LNCAP (cell line): ENCODE measurements around the gene CFAP77.
A peak's percentile ranks its signal among the peaks of the same experiment; 100 is the strongest.

ENCODE experiments used
- CTCF ChIP-seq: fragments of 450-650 bp; IDR thresholded peaks from 2 replicates; pipeline ENCODE4 v1.5.1; 2017; ENCODE audit warnings: mild to moderate bottlenecking

Gene CFAP77

GRCh38 chr9:132412089-132412488, 2.1 kb downstream of the CFAP77 start:
- peak; percentile 59 for TF ChIP-seq CTCF

GRCh38 chr9:132413926-132414325, 3.9 kb downstream of the CFAP77 start:
- TF ChIP-seq CTCF = no peak

GRCh38 chr9:132414731-132415130, 4.7 kb downstream of the CFAP77 start:
- no peak for TF ChIP-seq CTCF

GRCh38 chr9:132415181-132415580, 5.2 kb downstream of the CFAP77 start:
- TF ChIP-seq CTCF = no peak

GRCh38 chr9:132418726-132419363, 8.8 kb downstream of the CFAP77 start:
- TF ChIP-seq CTCF = no peak

- TF ChIP-seq CTCF = no peak
Observed at GRCh38 chr9:132422574-132422973, 12.6 kb downstream of the CFAP77 start.

GRCh38 chr9:132423503-132423902, 13.5 kb downstream of the CFAP77 start:
- TF ChIP-seq CTCF = no peak
